Measurements from ENCODE around the gene AQR. TPM values are rescaled to one million over a fixed set of nuclear protein-coding genes. Genes with fewer than 3 reads are reported as not detected.
"Not testable (repeated sequence)": the region's sequence is repeated elsewhere in the genome, so short reads cannot be mapped to it uniquely, and the experiment has no call there.

Gene AQR
- total RNA-seq, 2 donors from 2014 or later: 35.7 to 40.9 TPM

DNA sequence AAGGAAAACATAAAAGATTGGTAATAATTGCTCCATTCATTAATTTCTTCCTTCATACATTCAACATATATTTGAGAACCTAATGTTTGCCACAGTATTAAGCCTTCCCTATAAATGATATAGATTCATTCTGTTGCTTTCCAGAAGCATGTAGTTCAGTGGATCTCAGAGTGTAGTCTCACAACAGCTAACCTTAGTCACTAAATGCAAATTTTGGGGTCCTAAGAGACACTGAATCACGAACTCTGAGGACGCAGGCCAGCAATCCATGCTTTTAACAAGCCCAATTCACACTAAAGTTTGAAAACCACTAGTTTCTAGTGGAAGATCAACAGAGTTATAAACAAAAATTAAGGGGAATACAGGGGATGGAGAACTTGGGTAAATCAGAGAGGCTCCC, 7.2 kb upstream of the AQR start:
- H3K9me3 Mint-ChIP-seq: no peaks in the 10 kb centered on the region
- ATAC-seq: no peak
- no peak for DNase-seq (ENCODE audit: low spot score in 2 of 2)
- peaks cover 0 to 18% of the 10 kb centered on the region in 2 donors for H3K36me3 Mint-ChIP-seq
- no peak overlapping the region for H3K27ac Mint-ChIP-seq

DNA sequence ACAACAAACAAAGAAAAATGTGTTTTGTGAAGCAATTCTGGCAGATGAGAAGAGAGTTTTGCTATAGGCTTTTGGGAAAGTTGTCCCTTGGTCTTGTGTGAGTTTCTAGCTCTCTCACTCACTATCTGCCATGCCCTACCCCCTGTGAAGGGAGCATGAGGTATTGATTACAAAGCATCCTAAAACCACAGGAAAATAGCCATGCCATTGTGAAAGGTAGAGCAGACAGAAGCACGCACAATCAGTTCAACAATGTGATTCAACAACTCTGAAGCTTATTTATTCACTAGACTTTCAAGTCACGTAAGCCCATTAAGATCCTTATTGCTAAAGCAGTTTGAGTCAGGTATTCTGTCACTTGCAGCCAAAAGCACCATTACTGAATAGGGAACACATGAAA, 6.5 kb upstream of the AQR start:
- no peaks in the 10 kb centered on the region for H3K9me3 Mint-ChIP-seq
- peaks cover 0 to 12% of the 10 kb centered on the region in 2 donors for H3K36me3 Mint-ChIP-seq
- no peak overlapping the region for H3K27ac Mint-ChIP-seq
- DNase-seq (ENCODE audit: low spot score in 2 of 2) (no peak), ATAC-seq (no peak)

DNA sequence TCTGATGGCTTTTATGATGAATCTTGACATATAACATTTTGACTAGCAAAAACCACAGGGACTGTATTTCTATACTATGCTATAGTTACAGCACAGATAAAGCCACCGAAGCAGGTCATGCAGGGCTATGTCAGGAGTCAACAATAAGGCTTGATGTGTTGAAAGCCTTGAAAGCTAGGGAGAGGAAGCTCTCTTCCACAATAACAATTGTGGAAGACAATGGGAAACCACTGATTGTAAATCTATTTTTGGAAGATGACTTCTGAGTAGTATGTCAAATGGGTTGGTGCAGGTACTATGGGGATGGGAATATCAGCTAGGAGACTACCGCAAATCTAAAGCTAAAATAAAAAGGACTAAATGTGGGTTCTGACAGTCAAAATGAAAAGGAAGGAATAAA, 4.0 kb upstream of the AQR start:
- no peaks in the 10 kb centered on the region for H3K9me3 Mint-ChIP-seq

DNA sequence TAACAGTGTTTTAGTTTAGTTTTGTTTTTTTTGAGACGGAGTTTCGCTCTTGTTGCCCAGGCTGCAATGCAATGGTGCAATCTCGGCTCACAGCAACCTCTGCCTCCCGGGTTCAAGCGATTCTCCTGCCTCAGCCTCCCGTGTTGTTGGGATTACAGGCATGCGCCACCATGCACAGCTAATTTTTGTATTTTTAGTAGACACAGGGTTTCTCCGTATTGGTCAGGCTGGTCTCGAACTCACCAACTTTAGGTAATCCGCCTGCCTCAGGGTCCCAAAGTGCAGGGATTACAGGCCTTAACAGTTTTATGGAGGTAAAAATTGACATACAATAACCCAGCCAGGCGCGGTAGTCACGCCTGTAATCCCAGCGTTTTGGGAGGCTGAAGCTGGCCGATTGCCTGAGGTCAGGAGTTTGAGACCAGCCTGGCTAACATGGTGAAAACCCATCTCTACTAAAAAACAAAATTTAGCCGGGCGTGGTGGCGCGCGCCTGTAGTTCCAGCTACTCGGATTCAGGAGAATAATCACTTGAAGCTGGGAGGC, 629 bp upstream of the AQR start:
- DNase-seq (ENCODE audit: low spot score in 2 of 2); H3K9me3 Mint-ChIP-seq; H3K36me3 Mint-ChIP-seq: not testable (repeated sequence)
- peak in 1 of 2 donors; percentile 10 for ATAC-seq
- H3K27ac Mint-ChIP-seq: peak overlapping the region in 1 of 2 donors; percentile 94

More for the DNA sequence above, 4.0 kb upstream of the AQR start:
- Mint-ChIP-seq H3K27ac (no peak overlapping the region), H3K36me3 (peaks cover 7 to 18% of the 10 kb centered on the region in 2 donors)
- no peak for DNase-seq (ENCODE audit: low spot score in 2 of 2)
- no peak for ATAC-seq

DNA sequence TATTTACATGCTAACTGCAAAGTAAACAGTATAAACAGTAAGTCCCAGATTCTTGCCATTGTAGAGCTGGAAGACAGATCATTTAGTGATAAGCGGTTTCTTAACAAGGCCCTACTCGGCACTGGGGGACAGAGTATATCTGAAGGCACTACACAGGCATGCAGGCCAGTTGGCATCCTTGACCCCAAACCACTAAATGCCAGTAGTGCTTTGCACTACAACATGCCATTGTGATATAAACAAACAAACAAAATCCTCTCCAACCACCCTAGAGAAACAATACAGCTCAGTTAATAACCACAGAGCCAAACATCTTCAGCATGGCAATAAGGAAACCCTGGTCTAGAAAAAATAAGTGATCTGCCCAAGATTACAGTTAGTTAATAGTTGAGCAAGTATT, 5.3 kb downstream of the AQR start:
- Mint-ChIP-seq H3K36me3 (peaks cover 6 to 9% of the 10 kb centered on the region in 2 donors), H3K27ac (peak overlapping the region in 1 of 2 donors; percentile 65), H3K9me3 (no peaks in the 10 kb centered on the region)
- ATAC-seq (no peak), DNase-seq (ENCODE audit: low spot score in 2 of 2) (no peak)

DNA sequence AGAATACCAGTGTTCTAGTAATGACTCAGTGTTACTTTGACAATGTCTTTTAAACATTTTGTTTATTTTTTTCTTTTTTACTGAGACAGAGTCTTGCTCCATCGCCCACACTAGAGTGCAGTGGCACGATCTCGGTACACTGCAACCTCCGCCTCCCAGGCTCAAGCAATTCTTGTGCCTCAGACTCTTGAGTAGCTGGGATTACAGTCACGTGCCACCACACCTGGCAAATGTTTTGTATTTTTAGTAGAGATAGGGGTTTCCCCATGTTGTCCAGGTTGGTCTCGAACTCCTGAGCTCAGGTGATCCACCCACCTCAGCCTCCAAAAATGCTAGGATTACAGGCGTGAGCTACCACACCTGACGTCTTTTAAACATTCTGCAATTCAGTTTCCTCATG, 15.7 kb downstream of the AQR start:
- peaks cover 0 to 6% of the 10 kb centered on the region in 2 donors for H3K36me3 Mint-ChIP-seq
- DNase-seq (ENCODE audit: low spot score in 2 of 2) (no peak), ATAC-seq (peak in 1 of 2 donors; percentile 54)
- no peaks in the 10 kb centered on the region for H3K9me3 Mint-ChIP-seq
- H3K27ac Mint-ChIP-seq: peak overlapping the region in 1 of 2 donors; percentile 81

DNA sequence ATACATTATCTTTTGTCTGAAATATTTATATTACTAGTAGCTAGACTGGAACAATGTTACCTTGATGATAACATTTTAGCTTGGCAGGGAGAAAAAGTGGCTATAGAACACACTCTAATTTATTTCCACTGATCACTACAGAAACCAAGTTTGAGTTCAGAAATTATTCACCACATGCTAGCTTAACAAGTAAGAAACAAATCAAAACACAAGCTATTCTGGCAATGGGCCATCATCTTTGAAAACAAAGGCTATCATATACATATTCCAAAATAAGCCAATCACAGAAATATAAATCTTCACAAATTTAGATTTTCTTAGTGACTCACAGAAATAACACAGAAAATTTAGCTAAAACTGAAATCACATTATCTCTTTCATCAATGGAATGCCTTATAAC, 17.1 kb downstream of the AQR start:
- Mint-ChIP-seq H3K36me3 (peaks cover 0 to 6% of the 10 kb centered on the region in 2 donors), H3K9me3 (no peaks in the 10 kb centered on the region), H3K27ac (no peak overlapping the region)
- peak in 1 of 2 donors; percentile 41 for ATAC-seq
- no peak for DNase-seq (ENCODE audit: low spot score in 2 of 2)

DNA sequence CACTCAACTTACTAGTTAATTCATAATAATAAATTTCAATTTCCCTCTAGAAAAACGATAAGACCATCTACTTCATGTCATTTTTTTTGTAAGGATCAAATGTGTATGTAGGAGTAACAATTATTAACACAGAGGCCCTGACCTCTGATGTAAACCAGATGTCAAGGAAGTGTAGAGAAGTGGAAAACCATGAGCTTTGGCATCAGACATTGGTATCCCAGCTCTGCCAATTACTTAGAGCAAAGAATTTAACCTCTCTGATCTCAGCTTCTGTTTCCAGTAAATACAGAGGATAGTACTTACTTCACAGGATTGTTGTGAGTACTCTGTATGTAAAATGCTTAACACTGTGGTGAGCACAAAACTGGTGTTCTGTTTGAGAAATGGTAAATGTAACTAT, 17.5 kb downstream of the AQR start:
- ATAC-seq (no peak), DNase-seq (ENCODE audit: low spot score in 2 of 2) (no peak)
- H3K27ac Mint-ChIP-seq: no peak overlapping the region
- H3K36me3 Mint-ChIP-seq: peaks cover 0 to 6% of the 10 kb centered on the region in 2 donors
- H3K9me3 Mint-ChIP-seq: no peaks in the 10 kb centered on the region

DNA sequence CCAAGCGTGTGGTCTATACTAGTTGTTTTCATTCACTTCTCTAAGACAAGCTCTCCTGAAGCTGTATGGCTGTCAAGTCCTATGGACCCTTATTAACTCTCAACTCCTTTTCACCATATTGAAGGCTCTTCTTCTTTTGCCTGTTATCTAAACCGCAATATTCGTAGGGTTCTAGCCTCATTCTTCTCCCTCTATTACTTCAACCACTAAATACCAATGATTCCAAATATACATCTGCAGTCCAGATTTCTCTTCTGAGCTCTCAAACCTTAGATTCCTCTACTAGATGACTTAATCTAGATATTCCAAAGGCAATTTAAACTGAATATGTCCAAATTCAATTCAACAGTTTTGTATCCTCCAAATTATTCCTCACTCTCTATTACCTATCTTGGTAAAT, 24.6 kb downstream of the AQR start:
- no peak for DNase-seq (ENCODE audit: low spot score in 2 of 2)
- Mint-ChIP-seq H3K9me3 (no peaks in the 10 kb centered on the region), H3K36me3 (no peaks in the 10 kb centered on the region), H3K27ac (no peak overlapping the region)
- ATAC-seq: no peak

DNA sequence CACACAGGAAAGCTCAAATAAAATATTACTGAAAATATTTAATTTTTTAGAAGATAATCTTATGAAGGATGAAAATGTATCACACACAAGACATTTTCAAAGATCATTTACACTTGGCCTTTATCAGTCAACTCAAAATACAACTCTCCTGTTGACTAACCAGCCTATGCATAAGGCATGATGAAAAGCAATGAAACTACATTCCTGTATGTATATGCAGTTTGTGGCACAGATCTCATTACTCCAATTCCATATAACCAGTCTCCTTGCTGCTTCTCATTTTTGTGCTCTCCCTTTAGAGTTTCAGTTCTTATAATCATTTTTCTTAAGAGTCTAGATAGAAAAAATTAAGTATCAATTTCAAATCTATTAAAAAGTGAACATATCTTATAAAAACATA, 25.8 kb downstream of the AQR start:
- Mint-ChIP-seq H3K9me3 (no peaks in the 10 kb centered on the region), H3K27ac (no peak overlapping the region), H3K36me3 (no peaks in the 10 kb centered on the region)
- no peak for ATAC-seq
- DNase-seq (ENCODE audit: low spot score in 2 of 2): no peak

DNA sequence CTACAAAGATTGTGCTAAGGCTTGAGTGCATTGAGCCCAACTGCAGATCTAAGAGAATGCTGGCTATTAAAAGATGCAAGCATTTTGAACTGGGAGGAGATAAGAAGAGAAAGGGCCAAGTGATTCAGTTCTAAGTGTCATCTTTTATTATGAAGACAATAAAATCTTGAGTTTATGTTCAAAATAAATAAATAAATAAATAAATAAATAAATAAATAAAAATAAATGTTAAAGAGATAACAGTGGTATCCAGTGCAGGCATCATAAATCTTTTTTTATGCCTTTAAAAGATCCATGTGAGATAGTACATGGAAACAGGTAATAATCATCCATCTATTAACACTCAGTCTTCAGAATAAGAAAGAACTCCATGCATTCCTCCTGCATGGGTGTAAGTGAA, 26.3 kb downstream of the AQR start:
- not testable (repeated sequence) for H3K9me3 Mint-ChIP-seq; ATAC-seq; H3K27ac Mint-ChIP-seq; DNase-seq (ENCODE audit: low spot score in 2 of 2); H3K36me3 Mint-ChIP-seq

DNA sequence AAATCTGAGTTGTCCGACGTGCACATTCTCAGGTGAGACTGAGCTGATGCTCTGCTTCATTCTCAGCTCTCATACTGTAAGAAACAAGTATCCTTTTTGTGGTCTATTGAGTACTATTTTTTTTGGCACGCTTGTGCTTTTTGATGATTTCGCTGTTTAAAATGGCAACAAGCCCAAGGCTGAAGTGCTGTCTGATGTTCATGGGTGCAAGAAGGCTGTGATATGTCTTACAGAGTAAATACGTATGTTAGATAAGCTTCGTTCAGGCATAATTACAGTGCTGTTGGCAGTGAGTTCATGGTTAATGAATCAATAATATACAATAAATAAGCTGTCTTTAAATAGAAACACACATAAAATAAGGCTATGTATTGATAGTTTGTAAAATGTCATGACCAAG, 27.2 kb downstream of the AQR start:
- no peak overlapping the region for H3K27ac Mint-ChIP-seq
- ATAC-seq: no peak
- H3K9me3 Mint-ChIP-seq: no peaks in the 10 kb centered on the region
- no peaks in the 10 kb centered on the region for H3K36me3 Mint-ChIP-seq
- DNase-seq (ENCODE audit: low spot score in 2 of 2): no peak

DNA sequence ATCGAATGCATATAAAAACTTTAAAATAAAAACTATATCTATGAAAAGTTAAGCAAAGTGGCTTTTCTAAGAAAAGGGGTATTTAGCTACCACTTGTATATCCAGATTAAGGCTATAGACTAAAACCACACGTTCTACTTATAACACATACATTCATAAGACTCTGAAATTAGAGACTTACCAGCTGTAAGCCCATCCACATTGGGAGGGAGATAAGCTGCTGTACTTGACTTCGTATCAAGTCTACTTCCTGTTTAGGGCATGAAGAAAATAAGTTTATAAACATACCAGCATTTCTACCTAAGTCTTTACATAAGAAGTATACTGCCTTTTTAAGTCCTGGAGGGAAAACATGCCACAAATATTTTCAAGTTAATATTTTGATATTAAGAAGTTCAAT, 27.7 kb downstream of the AQR start:
- ATAC-seq: no peak
- no peaks in the 10 kb centered on the region for H3K9me3 Mint-ChIP-seq
- H3K27ac Mint-ChIP-seq: no peak overlapping the region
- no peak for DNase-seq (ENCODE audit: low spot score in 2 of 2)
- H3K36me3 Mint-ChIP-seq: no peaks in the 10 kb centered on the region

DNA sequence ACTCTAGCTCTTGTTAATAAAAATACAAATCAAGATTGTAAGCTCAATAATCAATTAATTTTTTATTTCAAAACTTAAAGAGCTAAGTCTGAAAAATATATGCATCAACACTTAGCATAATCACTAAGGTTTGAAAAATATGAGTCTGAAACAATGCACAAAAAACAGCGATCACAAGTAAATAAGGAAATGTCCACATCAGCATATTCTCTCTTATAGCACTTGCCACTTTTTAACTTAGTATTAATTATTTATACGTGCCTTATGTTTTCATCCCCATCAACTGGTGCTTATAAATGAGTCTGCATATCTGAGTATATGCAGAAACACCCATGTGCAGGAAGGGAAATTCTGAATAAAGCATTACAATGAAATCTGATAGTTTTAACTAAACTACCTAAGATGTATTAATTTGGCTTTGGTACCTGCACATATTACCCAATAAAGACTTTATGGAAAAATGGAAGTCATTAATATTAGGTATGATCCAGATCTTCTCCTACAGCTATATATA, 28.3 kb downstream of the AQR start:
- ATAC-seq (no peak), DNase-seq (ENCODE audit: low spot score in 2 of 2) (no peak)
- Mint-ChIP-seq H3K36me3 (no peaks in the 10 kb centered on the region), H3K27ac (no peak overlapping the region), H3K9me3 (no peaks in the 10 kb centered on the region)

DNA sequence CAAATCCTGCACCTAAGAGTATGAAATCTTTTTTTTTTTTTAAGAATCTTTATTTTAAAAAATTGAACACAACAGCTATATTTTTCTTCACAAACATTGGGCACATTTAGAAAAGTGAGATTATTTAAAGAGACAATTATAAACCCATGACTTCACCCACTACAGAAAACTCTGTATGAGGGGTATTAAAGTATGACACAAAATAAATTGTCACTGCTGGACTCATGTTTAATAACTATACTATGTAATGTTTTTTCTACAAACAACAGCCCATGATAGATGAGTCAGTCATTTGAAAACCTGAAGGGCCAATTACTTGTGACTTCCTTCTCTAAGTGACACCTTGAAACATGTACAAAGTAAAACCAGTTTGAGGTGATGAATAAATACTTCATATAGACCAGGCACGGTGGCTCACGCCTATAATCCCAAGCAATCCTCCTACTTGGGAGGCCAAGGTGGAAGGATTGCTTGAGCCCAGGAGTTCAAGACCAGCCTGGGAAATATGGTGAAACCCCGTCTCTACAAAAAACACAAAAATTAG, 36.0 kb downstream of the AQR start:
- Mint-ChIP-seq H3K36me3 (peaks cover 20 to 21% of the 10 kb centered on the region in 2 donors), H3K9me3 (peaks cover 0 to 5% of the 10 kb centered on the region in 2 donors), H3K27ac (no peak overlapping the region)
- ATAC-seq (no peak), DNase-seq (ENCODE audit: low spot score in 2 of 2) (no peak)

DNA sequence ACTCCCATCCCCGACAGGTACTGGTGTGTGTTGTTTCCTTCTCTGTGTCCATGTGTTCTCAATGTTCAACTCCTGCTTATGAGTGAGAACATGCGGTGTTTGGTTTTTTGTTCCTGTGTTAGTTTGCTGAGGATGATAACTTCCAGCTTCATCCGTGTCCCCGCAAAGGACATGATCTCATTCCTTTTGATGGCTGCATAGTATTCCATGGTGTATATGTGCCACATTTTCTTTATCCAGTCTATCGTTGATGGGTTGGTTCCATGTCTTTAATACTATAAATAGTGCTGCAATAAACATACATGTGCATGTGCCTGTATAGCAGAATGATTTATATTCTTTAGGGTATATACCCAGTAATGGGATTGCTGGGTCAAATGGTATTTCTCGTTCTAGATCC, 41.2 kb downstream of the AQR start:
- H3K27ac Mint-ChIP-seq; DNase-seq (ENCODE audit: low spot score in 2 of 2); ATAC-seq; H3K9me3 Mint-ChIP-seq: not testable (repeated sequence)
- H3K36me3 Mint-ChIP-seq: peaks cover 21 to 24% of the 10 kb centered on the region in 2 donors

DNA sequence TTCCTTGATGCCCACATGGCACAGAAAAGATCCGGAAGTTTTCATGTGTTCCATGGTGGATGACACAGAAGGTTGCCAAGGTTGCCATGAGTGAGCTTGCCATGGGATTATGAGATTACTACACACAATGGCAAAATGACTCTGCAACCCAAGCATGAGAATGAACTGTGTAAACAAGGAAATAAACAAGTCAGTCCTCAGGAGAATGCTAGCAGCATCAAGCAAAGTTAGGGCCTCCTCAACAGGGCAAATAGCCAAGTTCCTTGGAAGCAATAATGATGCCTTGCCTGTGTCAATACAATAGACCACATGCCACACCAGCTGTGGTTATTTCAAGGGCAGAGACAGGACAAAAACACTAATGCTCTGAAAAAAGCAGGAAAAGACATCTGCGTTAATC, 41.8 kb downstream of the AQR start:
- Mint-ChIP-seq H3K27ac (no peak overlapping the region), H3K36me3 (peaks cover 21 to 24% of the 10 kb centered on the region in 2 donors), H3K9me3 (peaks cover 0 to 5% of the 10 kb centered on the region in 2 donors)
- no peak for DNase-seq (ENCODE audit: low spot score in 2 of 2)
- no peak for ATAC-seq

DNA sequence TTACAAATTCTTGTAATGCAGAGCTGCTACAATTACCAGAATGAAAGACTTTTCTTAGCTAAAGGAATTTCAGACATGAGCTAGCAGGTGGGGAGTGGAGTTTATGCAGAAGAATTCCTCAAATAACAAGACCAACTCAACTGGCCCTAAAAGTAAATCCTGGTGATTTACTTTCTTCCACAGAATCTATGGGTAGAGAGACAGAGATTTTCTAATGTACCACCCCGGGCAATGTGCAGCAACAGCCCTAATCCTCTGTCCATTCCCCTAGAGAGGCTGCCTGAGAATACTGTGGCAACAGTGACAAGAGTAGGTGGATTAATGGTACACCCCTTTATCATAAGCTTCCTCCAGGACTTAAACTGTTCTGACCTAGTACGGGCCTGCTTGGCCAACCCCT, 55.2 kb downstream of the AQR start:
- no peaks in the 10 kb centered on the region for H3K9me3 Mint-ChIP-seq
- DNase-seq (ENCODE audit: low spot score in 2 of 2) (no peak), ATAC-seq (no peak)
- H3K36me3 Mint-ChIP-seq: peaks cover 0 to 12% of the 10 kb centered on the region in 2 donors
- no peak overlapping the region for H3K27ac Mint-ChIP-seq

Data from activated naive CD4-positive, alpha-beta T cell treated with anti-CD3 and anti-CD28 coated beads, Interleukin-2, amount 50 U/mL, for 72 hours (primary cell).